Esophagus muscularis mucosa (tissue), 4 donors: Measurements from ENCODE around the gene MRPL33. TPM values are rescaled to one million over a fixed set of nuclear protein-coding genes. Genes with fewer than 3 reads are reported as not detected.

Experiments
- DNase-seq: peaks from one replicate; pipeline ENCODE4 v3.0.0-alpha.2; 2017; ENCODE audit errors: extremely low spot score
- H3K27ac ChIP-seq, 4 donors: fragments of 200-600 bp; sonication (generic); replicated peaks in 1 of 4; 1 replicate in 3 of 4; 2 replicates in 1 of 4; pipeline ENCODE4 v1.5.1; 2016 to 2019; ENCODE audit warnings: mild to moderate bottlenecking in 1 of 4
- H3K27me3 ChIP-seq, 4 donors: fragments of 200-600 bp; sonication (generic); one replicate each; pipeline versions ENCODE4 v1.5.1 to v1.6.0; 2016 to 2019
- H3K36me3 ChIP-seq, 4 donors: fragments of 200-600 bp; sonication (generic); one replicate each; pipeline ENCODE4 v1.5.1; 2016 to 2019
- H3K4me1 ChIP-seq, 4 donors: fragments of 200-600 bp; sonication (generic); one replicate each; pipeline ENCODE4 v1.5.1; 2016 to 2019
- H3K4me3 ChIP-seq, 4 donors: fragments of 200-600 bp; sonication (generic); 1 replicate in 2 of 4; 2 replicates in 2 of 4; pipeline ENCODE4 v1.5.1; 2016 to 2019; ENCODE audit warnings: mild to moderate bottlenecking in 4 of 4, moderate library complexity in 1 of 4
- H3K9me3 ChIP-seq, 4 donors: fragments of 200-600 bp; sonication (generic); 1 replicate in 3 of 4; 2 replicates in 1 of 4; pipeline ENCODE4 v1.5.1; 2016 to 2019
- CTCF ChIP-seq, 3 experiments: fragments of 200-600 bp in 2 of 3; fragments of 450-650 bp in 1 of 3; sonication (generic) in 2 of 3; IDR thresholded peaks; one replicate each; pipeline ENCODE4 v1.5.1; 2017 to 2019; ENCODE audit warnings: antibody characterized with exemption in 3 of 3, mild to moderate bottlenecking in 2 of 3, moderate library complexity in 1 of 3
- EP300 ChIP-seq: sonication (generic); formaldehyde crosslinking; IDR thresholded peaks from one replicate; pipeline ENCODE4 v1.6.1; 2017; ENCODE audit warnings: antibody characterized with exemption
- POLR2A ChIP-seq: fragments of 450-650 bp; IDR thresholded peaks from one replicate; pipeline ENCODE4 v1.6.1; 2017; ENCODE audit warnings: antibody characterized with exemption, moderate library complexity, mild to moderate bottlenecking, low read depth
- POLR2AphosphoS5 ChIP-seq, 2 donors: sonication (generic); formaldehyde crosslinking; IDR thresholded peaks; one replicate each; pipeline ENCODE4 v1.6.1; 2017; ENCODE audit warnings: antibody characterized with exemption in 2 of 2
- WGBS: methylation state at CpG from one replicate; pipeline ENCODE4 v1.1.5; 2018; 5-methylcytosine and 5-hydroxymethylcytosine counted together
- intact Hi-C: fragments of 100-400 bp; cut with DNase I; formaldehyde crosslinking; loops from one replicate; pipeline ENCODE4 v1.15.1; 2023
- total RNA-seq, 4 donors: library from RNA; depleted of rRNA; stranded (reverse); fragments of >200 nt; gene quantifications; one replicate each; pipeline versions ENCODE4 v1.1.0 to v1.2.1, GENCODE V29; 2016

MRPL33 gene
- total RNA-seq, 4 donors from 2014 or later, result 283 to 500 (median 345) TPM

GRCh38 chr2:27802547-27802946 lies 31.0 kb downstream of the MRPL33 start:
- no peaks in the 10 kb centered on the region for H3K36me3 ChIP-seq
- intact Hi-C loops, result no loop called here
- no peak for DNase-seq
- WGBS, result 88% methylated on average over 6 of the region's 6 CpGs
- H3K27ac ChIP-seq, result peak overlapping the region in 3 of 4 donors; percentile 55 to 61 (median 58)
- H3K4me1 ChIP-seq, result peaks cover 33 to 59% (median 40%) of the 10 kb centered on the region in 4 donors
- H3K4me3 ChIP-seq, result no peak overlapping the region
- no peaks in the 10 kb centered on the region for H3K9me3 ChIP-seq
- no peaks in the 10 kb centered on the region for H3K27me3 ChIP-seq
- TF ChIP-seq CTCF (IDR thresholded peaks at IDR 0.05) (no peak), POLR2AphosphoS5 (IDR thresholded peaks at IDR 0.05) (peak in 1 of 2 donors; percentile 50)

- peak overlapping the region in 3 of 4 donors; percentile 55 to 61 (median 58) for H3K27ac ChIP-seq
- H3K9me3 ChIP-seq, result no peaks in the 10 kb centered on the region
- DNase-seq, result no peak
- 96% methylated on average over 2 of the region's 2 CpGs for WGBS
- H3K36me3 ChIP-seq, result no peaks in the 10 kb centered on the region
- TF ChIP-seq POLR2AphosphoS5 (IDR thresholded peaks at IDR 0.05) (no peak), POLR2A (no peak), CTCF (IDR thresholded peaks at IDR 0.05) (no peak), EP300 (no peak)
- no peak overlapping the region for H3K4me3 ChIP-seq
- peaks cover 29 to 54% (median 36%) of the 10 kb centered on the region in 4 donors for H3K4me1 ChIP-seq
- intact Hi-C loops, result no loop called here
- no peaks in the 10 kb centered on the region for H3K27me3 ChIP-seq
These were observed 31.5 kb downstream of the MRPL33 start for GRCh38 chr2:27803046-27803445.

GRCh38 chr2:27804146-27804545 lies 32.6 kb downstream of the MRPL33 start:
- Histone ChIP-seq H3K27me3 (no peaks in the 10 kb centered on the region), H3K27ac (peak overlapping the region in 1 of 4 donors; percentile 58), H3K36me3 (no peaks in the 10 kb centered on the region), H3K4me1 (peaks cover 20 to 46% (median 27%) of the 10 kb centered on the region in 4 donors), H3K4me3 (no peak overlapping the region), H3K9me3 (no peaks in the 10 kb centered on the region)
- DNase-seq, result no peak
- intact Hi-C loops, result no loop called here
- TF ChIP-seq CTCF (IDR thresholded peaks at IDR 0.05) (no peak), POLR2AphosphoS5 (IDR thresholded peaks at IDR 0.05) (no peak), POLR2A (no peak), EP300 (no peak)

- Histone ChIP-seq H3K4me1 (peaks cover 19 to 46% (median 23%) of the 10 kb centered on the region in 4 donors), H3K4me3 (no peak overlapping the region), H3K9me3 (no peaks in the 10 kb centered on the region), H3K36me3 (no peaks in the 10 kb centered on the region), H3K27ac (no peak overlapping the region), H3K27me3 (no peaks in the 10 kb centered on the region)
- intact Hi-C loops, result loop anchor here (5.0 kb wide), 1 partner anchor 82 kb away; no protein-coding TSS in a partner anchor
- TF ChIP-seq EP300, result no peak
- no peak for TF ChIP-seq POLR2AphosphoS5 (IDR thresholded peaks at IDR 0.05)
- no peak for TF ChIP-seq POLR2A
- TF ChIP-seq CTCF (IDR thresholded peaks at IDR 0.05), result no peak
- no peak for DNase-seq
- 63% methylated on average over 3 of the region's 3 CpGs for WGBS
These were observed 33.7 kb downstream of the MRPL33 start for GRCh38 chr2:27805180-27805579.
